SH-SY5Y (cell line): Measurements from ENCODE around the gene DNTTIP2.

Experiments used
- GATA2 ChIP-seq: IDR thresholded peaks from 2 replicates; pipeline ENCODE4 v1.6.1; 2011; ENCODE audit warnings: mild to moderate bottlenecking, low read depth, low read length
- GATA3 ChIP-seq: IDR thresholded peaks from 2 replicates; pipeline ENCODE4 v1.6.1; 2011; ENCODE audit warnings: low read depth, mild to moderate bottlenecking, low read length, moderate library complexity

DNTTIP2 gene

GRCh38 chr1:93827633-93828366, 51.2 kb downstream of the DNTTIP2 start:
- TF ChIP-seq GATA3 (no peak), GATA2 (no peak)

GRCh38 chr1:93827128-93827527, 51.9 kb downstream of the DNTTIP2 start:
- TF ChIP-seq GATA3 (no peak), GATA2 (no peak; the same call in 1 of the 2 replicates)

DNA sequence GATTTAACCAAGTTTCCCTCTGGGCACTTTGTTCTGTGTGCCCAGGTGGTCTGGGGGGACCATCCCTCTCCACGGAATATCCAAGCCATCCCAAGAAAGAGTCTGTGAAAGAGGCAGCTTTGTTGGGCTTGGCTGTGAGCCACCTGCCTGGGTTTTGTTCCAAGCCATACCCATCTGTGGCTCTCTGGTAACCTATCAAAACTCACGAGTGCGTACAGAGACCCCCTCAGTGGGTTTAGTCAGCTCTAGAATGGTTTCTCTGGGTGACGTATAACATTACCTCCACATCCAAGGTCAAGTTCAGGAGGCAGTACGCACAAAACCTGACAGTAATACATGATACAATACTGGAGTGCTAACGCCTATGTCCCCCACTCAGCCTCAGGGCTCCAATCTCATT, 54.2 kb downstream of the DNTTIP2 start:
- TF ChIP-seq GATA3 = no peak
- TF ChIP-seq GATA2 = no peak

- TF ChIP-seq GATA2 = no peak
- TF ChIP-seq GATA3 = no peak
These were observed 56.1 kb downstream of the DNTTIP2 start for GRCh38 chr1:93822730-93823425.

DNA sequence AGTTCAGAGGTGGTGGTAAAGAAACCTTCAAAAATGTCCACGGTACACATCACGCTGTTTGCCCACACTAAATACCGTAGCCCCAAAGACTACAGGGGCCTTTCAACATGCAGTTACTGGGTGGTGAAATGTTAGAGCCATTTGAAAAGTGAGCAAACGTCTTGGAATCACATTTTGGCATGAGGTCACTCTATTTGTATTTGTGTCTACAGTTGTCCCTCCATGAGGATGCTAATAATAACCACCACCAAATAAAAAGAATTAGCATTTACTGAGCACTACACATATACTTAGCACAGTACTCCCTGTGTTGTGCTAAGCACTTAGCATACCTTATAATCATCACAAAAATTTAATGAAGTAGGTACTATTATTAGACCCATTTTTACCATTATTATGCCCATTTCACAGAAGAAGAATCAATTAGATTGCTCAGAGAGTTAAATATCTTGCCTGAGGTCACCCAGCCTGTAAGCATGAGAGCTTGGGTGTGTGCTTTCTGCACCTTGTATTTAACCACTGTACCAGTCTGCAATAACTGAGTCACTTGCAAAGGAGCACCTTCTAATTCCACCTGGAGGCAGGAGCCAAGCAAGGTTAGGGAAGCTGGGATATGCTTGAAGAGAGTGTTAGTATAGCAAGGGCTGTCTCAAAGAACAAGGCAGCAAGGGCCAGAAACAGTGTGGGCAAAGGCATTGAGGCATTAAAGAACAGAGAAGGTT, 57.4 kb downstream of the DNTTIP2 start:
- no peak for TF ChIP-seq GATA3

DNA sequence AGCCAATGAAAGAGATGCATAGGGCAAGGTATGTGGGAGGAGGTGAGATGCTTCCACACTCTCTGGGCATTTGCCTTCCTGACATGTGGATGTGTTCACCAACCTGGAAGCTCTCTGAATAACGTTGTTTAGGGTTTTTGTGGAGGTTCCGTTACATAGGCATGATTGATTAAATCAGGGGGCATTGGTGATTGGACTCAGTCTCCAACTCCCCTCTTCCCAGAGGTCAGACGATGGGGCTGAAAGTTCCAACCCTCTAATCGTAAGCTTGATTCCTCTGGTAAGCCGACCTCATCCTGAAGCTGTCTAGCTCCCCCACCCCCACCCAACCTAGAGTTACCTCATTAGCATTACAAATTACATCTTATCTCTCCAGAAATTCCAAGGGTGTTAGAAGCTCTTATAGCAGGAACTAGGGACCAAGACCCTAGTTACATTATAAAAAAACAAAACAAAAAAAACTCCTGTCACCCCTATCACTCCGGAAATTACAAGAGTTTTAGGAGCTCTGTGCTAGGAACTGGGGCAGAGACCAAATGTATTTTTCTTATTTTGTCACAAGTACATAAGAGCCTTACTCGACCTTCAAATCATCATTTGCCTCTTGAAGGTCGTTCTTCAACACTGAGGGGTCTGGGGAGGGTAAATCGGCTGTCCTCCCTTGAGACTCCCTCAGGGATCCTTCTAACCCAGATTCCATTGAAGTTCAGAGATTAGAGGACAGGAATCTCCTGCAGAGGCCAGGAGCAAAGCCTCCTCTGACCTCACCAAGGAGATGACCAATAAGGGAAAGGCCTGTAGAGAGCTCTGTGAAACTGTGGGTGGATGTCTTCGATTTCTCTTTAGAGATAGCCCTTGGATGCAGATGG, 58.2 kb downstream of the DNTTIP2 start:
- TF ChIP-seq GATA3 (no peak), GATA2 (no peak)

DNA sequence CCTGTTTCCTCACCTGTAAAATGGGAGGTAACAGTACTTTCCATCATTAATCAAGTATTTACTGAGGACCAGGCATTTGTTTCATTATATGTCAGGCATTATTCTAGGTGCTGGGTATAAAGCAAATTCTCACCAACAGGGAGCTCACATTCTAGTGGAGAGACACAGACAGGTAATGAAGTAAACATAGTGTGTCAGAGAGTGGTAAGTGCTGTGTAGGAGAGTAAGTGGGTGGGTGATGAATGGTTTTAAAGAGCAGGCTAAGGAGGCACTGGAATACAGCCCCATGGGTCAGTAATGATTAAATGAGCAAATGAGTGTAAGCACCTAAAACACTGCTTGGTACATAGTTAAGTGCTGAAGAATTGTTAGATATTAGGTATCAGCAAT, 60.4 kb downstream of the DNTTIP2 start:
- no peak for TF ChIP-seq GATA3
- TF ChIP-seq GATA2 = no peak

GRCh38 chr1:93817819-93818569, 61.0 kb downstream of the DNTTIP2 start:
- no peak for TF ChIP-seq GATA3
- no peak for TF ChIP-seq GATA2

DNA sequence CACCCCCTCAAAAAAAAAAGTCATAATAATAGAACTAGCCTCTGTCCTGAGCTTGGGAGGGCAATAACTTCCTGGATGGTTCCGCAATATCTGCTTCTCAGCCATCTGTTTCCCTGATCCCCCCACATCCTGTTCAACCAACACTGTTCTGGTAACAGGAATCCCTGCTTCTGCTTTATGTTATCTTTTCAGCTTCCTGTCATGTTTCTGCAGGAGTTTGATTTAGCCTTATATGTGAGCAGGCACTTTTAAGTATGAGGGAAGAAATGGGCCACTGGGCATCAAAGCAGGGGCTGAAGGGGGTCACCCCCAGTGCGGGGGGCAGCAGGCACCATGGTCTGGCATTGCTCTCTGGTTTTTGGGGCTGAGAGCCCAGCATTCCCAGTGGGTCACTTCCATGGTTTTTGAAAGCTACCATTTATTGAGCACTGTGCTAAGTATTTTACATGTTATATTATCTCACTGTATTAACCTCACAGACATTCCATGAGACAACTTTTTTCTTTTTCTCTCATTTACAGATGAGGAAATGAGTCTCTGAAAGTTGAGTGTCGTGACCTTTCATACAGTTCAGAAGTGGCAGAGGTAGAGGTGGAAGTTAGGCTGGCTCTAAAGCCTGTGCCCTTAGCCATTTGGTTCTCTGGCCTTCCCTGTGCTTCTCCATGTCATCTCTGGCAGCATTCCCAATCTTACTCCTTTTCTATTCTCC, 61.9 kb downstream of the DNTTIP2 start:
- TF ChIP-seq GATA3 (no peak), GATA2 (peak; percentile 44)
